ENCODE data around the gene SLC16A10. TPM values are rescaled to one million over a fixed set of nuclear protein-coding genes. Genes with fewer than 3 reads are reported as not detected.
"Not testable (repeated sequence)": the region's sequence is repeated elsewhere in the genome, so short reads cannot be mapped to it uniquely, and the experiment has no call there.

SLC16A10 gene
- total and polyA plus RNA-seq, 2 experiments from 2014 or later = 19.9 to 34.1 TPM

DNA sequence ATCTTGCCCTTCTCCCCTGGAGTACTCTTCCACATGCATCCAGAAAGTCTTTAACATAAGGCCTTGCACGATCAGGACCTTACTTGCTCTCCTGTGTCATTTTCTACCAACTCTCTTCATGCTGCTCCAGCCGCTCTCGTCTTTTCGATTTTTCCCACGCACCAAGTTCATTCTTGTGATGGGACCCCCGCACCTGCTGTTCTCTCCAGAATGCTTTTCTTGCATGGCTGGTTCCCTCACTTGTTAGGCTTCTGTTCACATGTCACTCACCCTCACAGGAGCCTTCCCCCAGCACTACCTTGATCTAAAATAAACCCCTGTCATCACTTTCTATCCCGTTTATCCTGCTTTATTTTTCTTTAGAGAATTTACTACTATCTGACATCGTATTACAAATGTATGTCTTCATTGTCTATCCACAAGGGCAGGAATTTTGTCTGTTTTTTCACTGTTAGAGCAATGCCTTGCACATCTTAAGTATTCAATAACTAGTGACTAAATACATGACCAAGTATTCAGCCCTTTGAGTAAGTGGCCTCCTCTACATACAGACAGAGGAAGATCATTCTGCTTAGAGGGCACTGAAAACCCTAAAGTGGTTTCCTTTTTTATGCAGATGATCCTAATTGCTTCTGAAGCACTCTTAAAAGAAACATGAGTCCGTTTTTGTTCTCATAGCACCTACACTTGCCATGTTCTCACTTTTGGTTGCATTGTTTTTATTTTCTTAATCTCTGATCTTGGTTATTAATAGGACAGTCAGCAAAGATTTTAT, 166.9 kb downstream of the SLC16A10 start:
- no peak overlapping the region for H3K27ac ChIP-seq
- TF ChIP-seq EZH2phosphoT487 (IDR thresholded peaks at IDR 0.05; ENCODE audit: low read depth, severe bottlenecking, unreplicated experiment) (no peak), EZH2 (IDR thresholded peaks at IDR 0.05; ENCODE audit: borderline replicate concordance) (no peak)
- TF ChIP-seq, protein P1, sequence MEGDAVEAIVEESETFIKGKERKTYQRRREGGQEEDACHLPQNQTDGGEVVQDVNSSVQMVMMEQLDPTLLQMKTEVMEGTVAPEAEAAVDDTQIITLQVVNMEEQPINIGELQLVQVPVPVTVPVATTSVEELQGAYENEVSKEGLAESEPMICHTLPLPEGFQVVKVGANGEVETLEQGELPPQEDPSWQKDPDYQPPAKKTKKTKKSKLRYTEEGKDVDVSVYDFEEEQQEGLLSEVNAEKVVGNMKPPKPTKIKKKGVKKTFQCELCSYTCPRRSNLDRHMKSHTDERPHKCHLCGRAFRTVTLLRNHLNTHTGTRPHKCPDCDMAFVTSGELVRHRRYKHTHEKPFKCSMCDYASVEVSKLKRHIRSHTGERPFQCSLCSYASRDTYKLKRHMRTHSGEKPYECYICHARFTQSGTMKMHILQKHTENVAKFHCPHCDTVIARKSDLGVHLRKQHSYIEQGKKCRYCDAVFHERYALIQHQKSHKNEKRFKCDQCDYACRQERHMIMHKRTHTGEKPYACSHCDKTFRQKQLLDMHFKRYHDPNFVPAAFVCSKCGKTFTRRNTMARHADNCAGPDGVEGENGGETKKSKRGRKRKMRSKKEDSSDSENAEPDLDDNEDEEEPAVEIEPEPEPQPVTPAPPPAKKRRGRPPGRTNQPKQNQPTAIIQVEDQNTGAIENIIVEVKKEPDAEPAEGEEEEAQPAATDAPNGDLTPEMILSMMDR (IDR thresholded peaks at IDR 0.05; ENCODE audit: poor library complexity) = no peak
- DNase-seq (ENCODE audit: low spot score) = no peak
- H3K4me3 ChIP-seq = no peak overlapping the region
- no peaks in the 10 kb centered on the region for H3K9me3 ChIP-seq (ENCODE audit: low read depth)
- no peaks in the 10 kb centered on the region for H3K27me3 ChIP-seq
- H4K20me1 ChIP-seq (ENCODE audit: insufficient read depth, poor library complexity, severe bottlenecking) = no peaks in the 10 kb centered on the region
- H3K4me2 ChIP-seq = no peak overlapping the region
- peaks cover 7% of the 10 kb centered on the region for H3K4me1 ChIP-seq (ENCODE audit: insufficient read depth)
- H3K36me3 ChIP-seq (replicated peaks; ENCODE audit: insufficient read depth, low read depth) = no peaks in the 10 kb centered on the region
- no peaks in the 10 kb centered on the region for H3K79me2 ChIP-seq
- no peaks in the 10 kb centered on the region for H3K9me2 ChIP-seq (replicated peaks; ENCODE audit: insufficient read depth)
- 60% methylated on average over 9 of the region's 9 CpGs for WGBS (ENCODE audit: low lambda C conversion rate, missing lambda C conversion rate)
- no peak overlapping the region for H2AFZ ChIP-seq

DNA sequence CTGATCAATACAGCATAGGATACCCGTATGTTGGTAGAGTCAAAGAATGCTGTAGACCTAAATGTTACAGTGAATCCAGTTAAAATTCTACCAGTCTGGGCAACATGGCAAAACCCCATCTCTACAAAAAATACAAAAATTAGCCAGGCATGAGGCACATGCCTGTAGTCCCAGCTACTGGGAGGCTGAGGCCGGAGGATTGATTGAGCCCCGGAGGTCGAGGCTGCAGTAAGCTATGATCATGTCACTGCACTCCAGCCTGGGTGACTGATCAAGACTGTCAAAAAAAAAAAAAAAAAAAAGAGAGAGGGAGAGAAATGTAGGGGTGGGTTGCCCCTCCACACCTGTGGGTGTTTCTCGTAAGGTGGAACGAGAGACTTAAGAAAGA, 167.5 kb downstream of the SLC16A10 start:
- H3K79me2 ChIP-seq = peaks cover 3% of the 10 kb centered on the region
- H3K9me2 ChIP-seq (replicated peaks; ENCODE audit: insufficient read depth) = no peaks in the 10 kb centered on the region
- peaks cover 8% of the 10 kb centered on the region for H3K4me1 ChIP-seq (ENCODE audit: insufficient read depth)
- H3K27ac ChIP-seq = peak overlapping the region; percentile 58
- no peaks in the 10 kb centered on the region for H4K20me1 ChIP-seq (ENCODE audit: insufficient read depth, poor library complexity, severe bottlenecking)
- no peak overlapping the region for H3K4me3 ChIP-seq
- H3K36me3 ChIP-seq (replicated peaks; ENCODE audit: insufficient read depth, low read depth) = no peaks in the 10 kb centered on the region
- H3K9me3 ChIP-seq (ENCODE audit: low read depth) = no peaks in the 10 kb centered on the region
- no peak overlapping the region for H3K4me2 ChIP-seq
- DNase-seq (ENCODE audit: low spot score) = no peak
- 70% methylated on average over 6 of the region's 6 CpGs for WGBS (ENCODE audit: low lambda C conversion rate, missing lambda C conversion rate)
- no peaks in the 10 kb centered on the region for H3K27me3 ChIP-seq
- H2AFZ ChIP-seq = no peak overlapping the region
- TF ChIP-seq EZH2phosphoT487 (IDR thresholded peaks at IDR 0.05; ENCODE audit: low read depth, severe bottlenecking, unreplicated experiment) (no peak), EZH2 (IDR thresholded peaks at IDR 0.05; ENCODE audit: borderline replicate concordance) (no peak)
- TF ChIP-seq, protein P1 (IDR thresholded peaks at IDR 0.05; ENCODE audit: poor library complexity) = no peak

DNA sequence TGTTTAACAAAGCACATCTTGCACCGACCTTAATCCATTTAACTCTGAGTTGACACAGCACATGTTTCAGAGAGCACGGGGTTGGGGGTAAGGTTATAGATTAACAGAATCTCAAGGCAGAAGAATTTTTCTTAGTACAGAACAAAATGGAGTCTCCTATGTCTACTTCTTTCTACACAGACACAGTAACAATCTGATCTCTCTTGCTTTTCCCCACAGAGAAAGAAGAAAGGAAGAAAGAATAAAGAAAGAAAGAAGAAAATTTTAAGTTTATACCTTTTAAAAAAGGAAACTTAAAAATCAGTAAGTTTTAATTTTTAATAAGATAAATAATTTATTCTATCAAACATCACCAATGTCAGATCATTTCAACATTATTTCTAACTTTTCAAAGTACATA, 168.5 kb downstream of the SLC16A10 start:
- not testable (repeated sequence) for H3K9me3 ChIP-seq (ENCODE audit: low read depth); DNase-seq (ENCODE audit: low spot score); H3K9me2 ChIP-seq (replicated peaks; ENCODE audit: insufficient read depth); H3K36me3 ChIP-seq (replicated peaks; ENCODE audit: insufficient read depth, low read depth); H4K20me1 ChIP-seq (ENCODE audit: insufficient read depth, poor library complexity, severe bottlenecking); H3K27me3 ChIP-seq; H3K4me3 ChIP-seq
- Histone ChIP-seq H3K4me1 (ENCODE audit: insufficient read depth) (peaks cover 19% of the 10 kb centered on the region), H3K27ac (peak overlapping the region; percentile 75), H3K79me2 (peaks cover 14% of the 10 kb centered on the region), H2AFZ (peak overlapping the region; percentile 55), H3K4me2 (peak overlapping the region; percentile 19)
- 12% methylated on average over 2 of the region's 2 CpGs for WGBS (ENCODE audit: low lambda C conversion rate, missing lambda C conversion rate)

DNA sequence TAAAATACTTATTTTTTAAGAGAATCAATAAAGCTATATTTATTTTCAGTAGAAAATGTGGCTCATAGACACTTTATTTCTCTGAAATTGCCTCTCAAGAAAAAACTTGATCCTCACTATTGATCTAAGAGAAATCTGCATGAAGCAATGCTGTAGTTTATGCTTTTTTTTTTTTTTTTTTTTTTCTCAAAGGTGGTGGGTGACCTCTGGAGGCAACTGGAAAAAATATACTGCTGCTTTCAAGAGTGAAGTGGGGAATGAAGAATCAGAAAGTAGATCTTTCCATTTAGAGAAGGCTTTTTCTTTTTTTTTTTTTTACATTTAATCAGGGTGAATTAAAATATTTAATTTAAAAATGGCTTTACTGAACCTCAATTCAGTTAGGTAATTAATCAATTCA, 169.3 kb downstream of the SLC16A10 start:
- no peaks in the 10 kb centered on the region for H3K9me3 ChIP-seq (ENCODE audit: low read depth)
- TF ChIP-seq EZH2phosphoT487 (IDR thresholded peaks at IDR 0.05; ENCODE audit: low read depth, severe bottlenecking, unreplicated experiment) = no peak
- TF ChIP-seq, protein P1 (IDR thresholded peaks at IDR 0.05; ENCODE audit: poor library complexity) = peak; percentile 37

More for the DNA sequence above, 169.3 kb downstream of the SLC16A10 start:
- H4K20me1 ChIP-seq (ENCODE audit: insufficient read depth, poor library complexity, severe bottlenecking) = no peaks in the 10 kb centered on the region
- no peaks in the 10 kb centered on the region for H3K36me3 ChIP-seq (replicated peaks; ENCODE audit: insufficient read depth, low read depth)
- H3K27ac ChIP-seq = peak overlapping the region; percentile 75
- no peak overlapping the region for H3K4me3 ChIP-seq
- no peak overlapping the region for H3K4me2 ChIP-seq
- no peaks in the 10 kb centered on the region for H3K9me2 ChIP-seq (replicated peaks; ENCODE audit: insufficient read depth)
- H2AFZ ChIP-seq = peak overlapping the region; percentile 55
- peaks cover 22% of the 10 kb centered on the region for H3K79me2 ChIP-seq
- H3K27me3 ChIP-seq = no peaks in the 10 kb centered on the region
- DNase-seq (ENCODE audit: low spot score) = no peak
- peaks cover 22% of the 10 kb centered on the region for H3K4me1 ChIP-seq (ENCODE audit: insufficient read depth)
